Activated CD8-positive, alpha-beta memory T cell treated with anti-CD3 and anti-CD28 coated beads, Interleukin-2, amount 50 U/mL, for 4 hours (primary cell): ENCODE results near the gene ATP2B3.
"Not testable (repeated sequence)": the region's sequence is repeated elsewhere in the genome, so short reads cannot be mapped to it uniquely, and the experiment has no call there.

Experiments
- DNase-seq: peaks from one replicate; pipeline ENCODE4 v3.0.0-alpha.2; 2020

ATP2B3 gene

DNA sequence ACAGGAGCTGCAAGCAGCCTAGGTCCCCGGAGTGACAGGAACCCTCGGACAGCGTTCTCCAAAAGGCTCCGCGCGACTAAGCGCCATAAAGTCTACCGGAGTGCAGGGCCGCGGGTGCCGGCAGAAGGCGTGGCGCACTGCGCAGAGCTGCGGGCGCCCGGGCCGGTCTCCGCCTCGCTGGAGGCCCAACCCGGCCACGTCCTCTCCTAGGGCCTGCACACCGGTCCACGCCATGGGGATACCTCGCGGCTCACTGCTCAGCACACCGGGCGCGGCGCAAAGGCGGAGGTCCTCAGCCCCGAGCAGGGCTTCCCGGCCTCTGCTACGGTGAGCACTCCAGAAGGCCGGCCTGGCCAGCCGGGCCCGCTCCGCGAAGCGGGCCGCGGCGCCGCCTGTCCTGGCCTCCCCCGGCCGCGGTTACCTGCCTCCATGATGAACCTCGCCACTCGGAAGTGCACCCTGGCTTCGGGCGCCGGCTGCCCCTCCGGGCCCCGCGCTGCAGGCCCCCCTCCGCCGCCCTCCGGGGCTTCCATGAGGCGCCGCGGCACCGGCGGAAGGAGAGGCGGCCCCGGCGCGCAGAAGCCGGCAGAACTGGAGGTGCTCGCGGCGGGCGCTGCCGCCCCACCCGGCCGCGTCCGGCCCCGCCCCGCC, 81.2 kb downstream of the ATP2B3 start, which contains the start of gene CCNQ:
Gene CCNQ (minus strand): TSS at position 599 of the 651 bp plus-strand sequence. CDS start 66 bp downstream, at position 533.
- peak; percentile 25 for DNase-seq

DNA sequence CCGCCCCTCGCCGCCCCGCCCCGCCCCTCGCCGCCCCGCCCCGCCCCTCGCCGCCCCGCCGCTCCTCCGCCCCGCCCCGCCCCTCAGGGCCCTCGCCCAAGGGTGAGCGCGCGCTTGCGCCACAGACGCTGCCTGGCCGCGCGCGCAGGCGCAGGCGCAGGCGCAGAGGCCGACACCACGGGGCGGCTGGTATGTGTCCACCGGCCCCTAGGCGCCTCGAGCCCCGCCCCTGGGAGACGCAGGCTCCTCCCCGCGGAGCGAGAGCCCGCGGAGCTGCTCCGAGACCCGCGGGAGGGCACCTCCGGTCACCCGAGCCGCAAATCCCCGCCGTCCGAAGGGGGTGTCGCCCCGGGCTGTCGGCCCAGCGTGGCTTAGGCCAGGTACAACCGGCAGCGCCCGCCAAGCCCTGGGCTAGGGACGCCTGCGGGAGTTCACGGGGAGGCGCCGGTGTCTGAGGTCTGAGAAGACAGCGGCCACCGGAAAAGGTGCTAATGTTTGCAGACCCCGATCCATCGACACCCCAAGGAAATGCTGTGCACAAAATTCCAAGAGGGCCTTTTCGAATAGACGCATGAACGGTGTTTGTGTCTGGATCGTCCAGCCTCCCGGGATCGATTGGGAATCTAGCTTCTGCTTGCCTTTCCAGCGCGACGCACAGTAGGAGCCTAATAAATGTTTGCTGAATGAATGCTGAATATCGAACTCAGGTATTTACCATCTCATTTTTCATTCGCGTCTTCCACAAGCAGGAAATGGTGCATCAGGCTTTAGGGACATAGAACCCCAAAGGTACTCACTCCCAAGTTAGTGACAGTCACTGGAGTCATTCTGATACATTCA, 82.0 kb downstream of the ATP2B3 start:
- DNase-seq: peak; percentile 84

DNA sequence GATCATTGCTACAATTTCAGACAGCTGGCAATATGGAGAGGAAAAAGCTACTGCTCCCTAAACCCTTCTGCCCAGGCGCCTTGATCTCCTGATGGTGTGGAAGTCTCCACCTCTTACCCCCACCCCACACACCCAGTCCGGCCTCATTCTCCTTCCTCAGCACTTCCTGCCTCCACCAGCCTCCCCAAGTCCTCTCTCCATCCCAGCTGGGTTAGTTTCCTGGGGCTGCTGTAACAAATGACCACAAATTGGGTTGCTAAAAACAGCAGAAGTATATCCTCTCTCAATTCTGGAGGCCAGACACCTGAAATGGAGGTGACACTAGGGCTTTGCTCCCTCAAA, 82.6 kb downstream of the ATP2B3 start:
- DNase-seq: no peak

DNA sequence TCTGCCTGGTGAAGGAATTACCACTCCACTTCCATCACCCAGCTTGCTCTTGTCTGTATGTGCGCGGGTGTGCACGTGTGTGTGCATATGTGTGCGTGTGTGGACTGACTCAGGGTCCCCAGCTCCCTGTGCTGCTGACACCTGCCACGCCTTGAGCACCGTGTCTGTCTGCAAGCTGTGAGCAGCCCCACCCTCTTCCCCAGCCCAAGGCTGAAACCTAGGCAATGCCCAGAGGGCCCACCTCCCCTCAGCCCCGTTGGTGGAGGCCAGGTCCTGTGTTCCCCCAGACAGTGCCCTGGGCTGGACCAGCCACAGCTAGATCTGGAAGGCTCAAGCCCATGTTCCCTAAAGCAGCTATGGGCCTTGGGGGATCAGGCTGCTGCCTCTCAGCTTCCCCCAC, 83.5 kb downstream of the ATP2B3 start:
- DNase-seq: no peak

DNA sequence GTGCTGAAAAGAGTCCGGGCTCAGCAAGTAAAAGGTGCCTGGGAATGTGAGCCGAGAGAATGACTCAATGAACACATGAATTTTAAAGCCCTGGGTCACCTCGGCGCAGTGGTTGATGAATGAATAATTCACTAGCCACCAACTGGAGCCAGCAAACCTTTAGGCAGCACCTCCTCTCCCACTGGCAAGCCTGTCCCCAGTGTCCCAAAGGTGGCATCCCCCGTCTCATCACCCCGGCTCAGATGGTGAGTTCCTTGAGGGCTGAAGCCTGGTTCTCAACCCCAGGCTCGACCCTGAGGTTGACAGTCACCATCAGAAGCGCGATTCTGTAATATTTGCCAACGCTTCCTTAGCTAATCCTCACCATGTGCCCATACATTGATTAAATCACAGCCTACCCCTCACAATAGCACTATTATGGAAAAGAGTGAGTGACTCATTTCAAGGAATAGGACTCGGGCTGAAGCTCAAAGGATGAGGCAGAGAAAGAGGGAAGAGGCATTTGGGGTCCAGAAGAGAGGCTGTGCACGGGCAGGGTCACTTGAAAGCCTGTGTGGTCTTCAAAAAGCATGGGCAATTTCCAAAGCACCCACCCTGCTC, 84.2 kb downstream of the ATP2B3 start:
- no peak for DNase-seq

DNA sequence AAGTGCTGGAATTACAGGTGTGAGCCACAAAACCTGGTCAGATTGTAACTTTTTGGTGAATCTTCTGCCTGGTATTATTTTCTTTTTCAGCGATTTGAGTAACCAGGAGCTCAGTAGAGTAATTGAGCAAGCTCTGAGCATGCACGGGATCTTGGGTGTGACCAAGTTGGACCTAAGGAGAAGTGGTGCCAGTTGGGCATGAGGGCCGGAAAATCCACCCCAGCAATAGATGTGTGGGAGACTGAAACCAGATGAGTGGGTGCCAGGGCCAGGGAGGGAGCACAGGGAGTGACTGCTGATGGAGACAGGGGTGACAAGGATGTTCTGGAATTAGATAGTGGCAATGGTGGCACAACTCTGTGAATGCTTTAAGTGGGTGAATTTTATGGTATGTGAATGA, 85.2 kb downstream of the ATP2B3 start:
- no peak for DNase-seq

DNA sequence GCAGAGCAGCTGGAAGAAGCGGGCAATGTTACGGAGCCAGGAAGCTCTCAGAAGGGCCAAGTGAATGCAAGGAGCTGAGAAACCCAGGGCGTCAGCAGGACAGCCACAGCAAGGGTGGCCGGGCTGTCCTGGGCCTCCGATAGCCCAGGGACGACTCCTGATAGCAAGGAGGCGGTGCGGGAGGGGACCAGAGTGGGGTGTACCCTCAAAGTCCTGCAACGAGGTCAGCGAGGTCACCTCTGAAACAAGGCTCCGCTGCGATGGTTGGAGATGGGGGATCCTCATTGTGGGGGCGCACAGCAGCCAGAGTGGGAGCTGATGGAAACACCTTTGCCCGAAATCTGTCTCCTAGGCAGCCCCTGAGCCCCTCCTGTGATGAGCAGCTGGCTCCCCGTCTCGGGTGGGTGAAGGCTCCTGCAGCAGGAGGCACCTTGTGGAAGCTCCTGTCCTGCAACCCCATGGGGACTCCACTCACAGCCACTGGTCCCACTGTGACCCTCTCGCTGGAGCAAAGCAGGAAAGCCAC, 85.8 kb downstream of the ATP2B3 start:
- no peak for DNase-seq

DNA sequence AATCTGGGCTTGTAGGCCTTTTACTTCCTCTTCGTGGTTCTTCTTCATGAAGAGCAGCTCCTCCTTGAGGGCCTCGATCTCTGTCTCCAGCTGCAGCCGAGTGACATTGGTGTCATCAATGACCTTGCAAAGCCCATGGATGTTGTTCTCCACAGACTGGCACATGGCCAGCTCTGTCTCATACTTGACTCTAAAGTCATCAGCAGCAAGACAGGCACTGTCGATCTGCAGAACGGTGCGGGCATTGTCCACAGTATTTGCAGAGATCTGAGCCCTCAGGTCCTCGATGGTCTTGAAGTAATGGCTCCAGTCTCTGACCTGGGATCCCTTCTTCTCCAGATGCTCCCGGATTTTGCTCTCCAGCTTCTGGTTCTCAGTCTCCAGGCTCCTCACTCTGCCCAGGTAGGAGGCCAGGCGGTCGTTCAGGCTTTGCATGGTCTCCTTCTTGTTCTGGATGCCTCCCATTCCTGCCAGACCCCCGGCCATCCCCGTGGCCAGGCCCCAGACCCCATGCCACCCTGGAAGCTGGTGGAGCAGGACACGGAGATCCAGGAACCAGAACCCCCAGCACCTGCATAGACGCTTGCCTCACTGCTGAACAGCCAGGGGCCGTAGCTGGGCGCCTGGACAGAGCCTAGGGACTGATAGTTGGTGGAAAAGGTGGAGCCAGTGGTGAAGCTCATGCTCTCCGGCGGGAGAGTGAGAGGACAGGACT, 87.4 kb downstream of the ATP2B3 start:
- DNase-seq: not testable (repeated sequence)

DNA sequence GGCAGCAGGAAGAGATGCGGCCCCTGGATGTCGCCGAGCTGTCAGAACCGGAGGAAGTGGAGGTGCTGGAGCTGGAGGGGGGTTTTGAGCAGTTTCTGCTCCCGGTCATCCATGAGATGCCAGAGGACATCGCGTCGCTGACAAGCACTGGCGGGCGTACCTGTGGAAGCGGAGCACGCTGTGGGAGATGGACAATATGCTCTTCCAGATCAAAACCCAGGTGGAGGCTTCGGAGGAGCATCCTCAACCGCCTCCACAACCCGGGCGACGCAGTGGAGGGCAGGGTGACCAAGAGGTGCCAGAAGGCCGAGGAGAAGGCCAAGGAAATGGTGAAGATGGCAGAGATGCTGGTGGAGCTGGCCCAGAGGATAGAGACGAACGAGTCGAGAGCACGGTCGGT, 89.1 kb downstream of the ATP2B3 start:
- DNase-seq: no peak

DNA sequence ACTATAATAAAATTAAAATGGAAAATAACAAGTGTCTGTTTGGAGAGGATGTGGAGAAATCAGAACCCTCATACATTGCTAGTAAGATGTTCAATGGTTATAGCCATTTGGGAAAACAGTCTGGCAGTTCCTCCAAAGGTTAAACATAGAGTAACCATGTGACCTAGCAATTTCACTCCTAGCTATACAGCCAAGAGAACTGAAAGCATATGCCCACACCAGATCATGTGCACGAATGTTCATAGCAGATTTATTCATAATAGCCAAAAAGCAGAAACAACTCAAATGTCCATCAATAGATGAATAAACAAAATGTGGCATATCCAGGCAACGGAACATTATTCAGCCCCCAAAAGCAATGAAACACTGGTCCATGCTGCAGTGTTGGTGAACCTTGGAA, 90.9 kb downstream of the ATP2B3 start:
- no peak for DNase-seq

DNA sequence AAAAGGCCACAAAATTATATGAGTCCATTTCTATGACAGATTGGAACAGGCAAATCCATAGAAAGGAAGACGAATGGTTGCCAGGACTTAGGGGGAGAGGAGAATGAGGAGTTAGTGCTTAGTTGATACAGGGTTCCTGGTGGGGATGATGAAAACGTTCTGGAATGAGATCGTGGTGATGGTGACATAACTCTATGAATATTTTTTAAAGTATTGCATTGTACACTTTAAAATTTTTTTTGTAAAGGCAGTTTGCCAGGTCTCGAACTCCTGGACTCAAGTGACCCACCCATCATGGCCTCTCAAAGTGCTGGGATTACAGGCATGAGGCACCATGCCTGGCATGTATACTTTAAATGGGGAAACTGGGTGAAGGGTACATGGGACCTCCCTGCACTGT, 91.4 kb downstream of the ATP2B3 start:
- DNase-seq: no peak

DNA sequence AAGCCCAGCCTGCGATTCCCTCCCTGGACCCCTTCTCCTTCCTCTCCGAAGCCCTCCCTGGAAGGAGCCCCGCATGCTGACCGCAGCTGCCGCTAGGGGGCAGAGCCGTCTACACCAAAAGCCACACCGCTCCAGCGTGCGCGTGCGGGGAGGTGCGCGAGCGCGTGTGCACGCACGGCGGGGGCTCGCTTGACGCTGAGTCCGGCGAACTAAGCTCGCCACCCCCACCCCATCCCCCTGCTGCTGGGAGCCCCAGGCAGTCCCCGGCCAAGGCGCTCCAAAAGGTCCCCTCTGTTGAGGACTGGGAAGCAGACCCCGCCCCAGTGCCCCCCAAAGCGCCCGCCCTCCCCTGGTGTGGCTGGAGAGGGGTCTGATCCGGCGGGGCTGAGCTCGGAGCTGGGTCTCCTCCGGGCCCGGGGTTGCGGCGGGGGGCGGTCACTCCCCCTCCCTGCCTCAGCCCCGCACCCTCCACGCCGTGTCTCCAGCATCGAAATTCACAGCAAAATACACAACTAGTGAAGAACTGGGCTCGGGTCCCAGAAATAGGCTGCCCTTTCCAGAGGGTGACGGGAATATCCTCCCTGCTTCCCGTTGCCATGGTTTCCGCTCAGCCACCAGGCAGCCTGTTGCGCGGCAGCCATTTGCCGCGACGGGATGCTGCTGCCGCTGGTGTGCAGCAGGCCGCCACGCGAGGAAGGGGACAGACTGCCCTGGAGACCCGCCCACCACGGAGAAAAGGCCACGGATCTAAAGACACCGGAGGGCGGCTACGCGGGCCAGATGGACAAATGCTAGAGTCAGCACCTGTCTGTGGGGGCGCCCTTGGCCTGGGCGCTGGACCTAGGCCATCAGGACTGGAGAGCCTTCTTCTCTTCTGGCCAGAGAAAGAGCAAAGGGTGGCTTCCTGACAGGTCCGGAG, 92.7 kb downstream of the ATP2B3 start:
- peak; percentile 79 for DNase-seq

DNA sequence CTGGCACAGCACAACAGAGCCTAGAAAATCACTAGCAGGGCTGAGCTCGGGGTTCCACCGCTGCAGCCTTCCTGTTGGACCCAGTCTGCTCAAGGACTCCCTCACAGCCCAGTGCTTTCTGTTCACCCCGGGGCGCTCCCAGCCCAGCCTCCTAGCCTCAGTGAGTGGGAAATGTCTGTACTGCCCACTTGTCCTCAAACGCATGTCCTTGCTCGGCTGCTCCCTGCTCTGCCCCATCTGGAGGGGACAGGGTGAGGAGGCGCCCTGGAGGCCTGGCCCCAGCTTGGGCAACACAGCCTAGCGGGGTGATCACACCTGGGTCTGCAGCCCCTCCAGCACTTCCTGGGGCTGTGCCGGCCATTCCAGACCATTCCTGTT, 93.4 kb downstream of the ATP2B3 start:
- DNase-seq: no peak

DNA sequence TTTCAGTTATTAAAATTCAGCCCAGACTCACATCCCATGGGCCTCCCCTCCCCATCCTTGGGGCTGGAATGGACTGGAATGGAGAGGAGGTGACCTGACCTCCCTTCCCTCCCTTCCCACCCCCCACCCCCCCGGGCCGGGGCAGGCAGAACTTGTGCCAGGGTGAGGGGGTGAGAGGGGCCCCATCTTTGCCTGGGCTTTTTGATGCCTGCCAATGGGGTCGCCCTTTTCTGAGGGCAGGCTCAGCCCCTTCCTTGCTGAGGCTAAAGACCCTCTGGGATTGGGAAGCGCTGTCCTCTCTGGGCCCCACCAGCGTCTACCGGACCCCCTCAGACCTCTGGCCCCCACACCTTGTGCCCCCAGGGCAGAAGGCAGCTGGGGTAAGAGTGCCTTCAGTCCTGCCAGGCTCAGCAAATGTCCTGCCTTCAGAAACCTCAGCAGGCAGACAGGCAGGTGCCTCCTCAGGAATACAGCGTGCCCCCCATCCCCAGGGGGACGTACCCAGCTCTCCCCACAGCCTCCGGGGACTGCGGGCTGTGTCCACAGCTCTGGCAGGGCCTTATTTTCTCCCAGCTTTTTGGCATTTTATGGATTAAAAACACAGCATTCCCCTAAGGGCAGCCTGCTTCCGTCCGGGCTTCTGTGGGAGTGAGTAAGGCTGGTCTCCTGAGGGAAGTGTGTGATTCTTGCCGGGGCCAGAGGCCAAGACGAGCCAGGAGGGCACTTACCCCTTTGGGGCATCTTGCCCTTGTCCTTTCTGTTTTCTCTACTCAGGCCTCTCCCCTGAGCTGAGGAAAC, 94.1 kb downstream of the ATP2B3 start:
- no peak for DNase-seq

DNA sequence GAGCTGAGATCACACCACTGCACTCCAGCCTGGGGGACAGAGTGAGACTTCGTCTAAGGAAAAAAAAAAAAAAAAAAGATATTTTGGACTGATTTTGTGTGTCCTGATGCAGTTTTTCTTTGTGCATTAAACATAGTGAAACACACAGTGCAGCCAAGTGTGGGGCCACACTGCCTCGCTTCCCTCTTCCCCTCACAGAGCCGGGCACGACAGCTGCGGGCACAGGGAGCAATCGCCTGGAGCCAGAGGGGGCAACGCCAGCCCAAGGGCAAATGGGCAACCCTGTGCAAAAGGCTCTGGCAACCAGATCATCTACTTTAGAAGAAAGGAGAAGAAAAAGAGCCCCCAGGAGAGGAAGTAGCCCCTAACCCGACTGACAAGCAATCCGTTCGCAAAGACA, 95.0 kb downstream of the ATP2B3 start:
- no peak for DNase-seq

DNA sequence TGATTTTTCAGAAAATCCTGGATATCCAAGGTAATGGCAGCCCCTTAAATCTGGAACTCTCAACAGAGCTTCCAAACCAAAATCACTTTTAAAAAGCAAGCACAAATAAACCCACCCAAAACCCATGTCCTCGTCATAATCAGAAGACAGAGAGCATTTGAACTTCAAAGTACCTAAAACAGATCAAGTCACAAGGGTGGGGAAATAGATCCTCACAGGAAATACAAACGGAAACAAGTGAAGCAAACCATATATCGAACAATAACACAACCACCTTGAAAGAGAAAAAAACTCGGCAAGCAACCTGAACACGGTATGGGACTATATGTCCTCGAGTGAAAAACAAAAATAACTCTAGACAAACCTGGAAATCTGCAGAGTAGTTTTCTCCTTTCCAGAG, 97.4 kb downstream of the ATP2B3 start:
- DNase-seq: no peak

DNA sequence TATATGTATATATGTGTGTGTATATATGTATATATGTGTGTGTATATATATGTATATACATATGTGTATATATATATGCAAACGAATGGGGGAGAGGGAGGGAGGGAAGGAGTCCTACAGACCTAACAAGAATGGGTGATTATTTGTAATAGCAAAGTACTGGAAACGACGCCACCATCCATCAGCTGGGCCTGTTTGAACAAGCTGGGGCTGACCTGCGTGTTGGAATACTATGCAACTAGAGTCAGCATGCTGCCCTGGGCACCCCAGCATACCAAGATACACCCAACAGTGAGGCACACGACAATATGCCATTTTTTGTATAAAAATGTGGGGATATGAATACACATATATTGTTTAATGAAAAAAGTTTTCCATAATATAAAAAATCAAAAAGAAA, 103.1 kb downstream of the ATP2B3 start:
- DNase-seq: no peak

DNA sequence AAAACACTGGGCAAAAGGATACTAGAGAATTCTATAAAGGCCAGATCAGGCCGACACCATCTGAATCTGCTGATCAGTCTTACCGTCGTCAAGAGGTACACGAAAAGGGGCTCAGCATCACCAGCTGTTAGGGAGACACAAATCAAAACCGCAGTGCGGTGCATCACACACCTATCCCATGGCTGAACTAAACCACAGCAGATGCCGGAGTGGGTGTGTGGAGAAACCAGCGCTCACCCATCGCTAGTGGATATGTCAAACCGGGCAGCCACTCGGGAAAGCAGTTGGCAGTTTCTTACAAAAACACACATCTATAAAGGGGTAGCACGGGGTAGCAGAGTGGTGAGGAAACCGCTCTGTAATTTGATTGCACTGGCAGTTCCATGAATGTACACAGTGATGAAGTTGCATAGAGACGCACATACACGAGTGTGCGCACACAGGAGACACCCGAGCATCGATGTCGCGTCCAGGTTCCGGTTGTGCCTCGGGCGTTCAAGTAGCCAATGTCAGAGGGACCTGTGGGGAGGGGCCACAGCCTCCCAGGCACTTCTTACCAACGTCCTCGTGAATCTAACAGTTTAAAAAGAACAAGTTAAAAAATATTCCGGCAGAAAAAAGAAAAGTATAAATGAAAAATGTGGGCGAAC, 104.6 kb downstream of the ATP2B3 start:
- DNase-seq: no peak

DNA sequence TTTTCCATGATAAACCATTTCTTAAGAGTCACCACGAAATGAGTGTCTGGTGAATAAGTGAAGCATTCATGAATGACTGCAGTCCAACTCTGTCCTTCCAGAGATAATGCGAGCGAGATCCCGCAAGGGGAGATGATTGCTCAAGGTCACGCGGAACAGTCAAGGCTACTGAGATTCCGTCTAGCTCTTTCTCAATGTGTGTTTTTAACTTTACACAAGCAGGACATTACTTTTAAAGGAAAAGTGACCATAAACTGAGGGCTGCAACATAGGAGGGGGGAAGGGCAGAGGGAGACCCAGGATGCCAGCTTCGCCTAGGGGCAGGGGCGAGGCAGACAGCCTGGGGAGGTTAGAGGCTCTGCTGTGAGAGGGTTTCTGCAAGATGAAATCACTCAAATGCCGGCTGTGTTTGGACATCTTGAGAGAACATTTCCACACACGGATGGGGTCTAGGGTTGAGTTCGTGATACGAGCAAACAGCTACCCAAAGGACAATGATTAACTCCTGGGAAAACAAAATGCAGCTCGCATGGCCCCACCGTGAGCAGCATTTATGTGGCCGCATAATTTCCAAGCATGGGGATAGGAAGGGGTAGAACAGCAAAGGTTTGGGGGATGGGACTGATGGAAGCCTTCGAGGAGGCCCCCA, 105.3 kb downstream of the ATP2B3 start:
- DNase-seq: no peak
